Activated B cell treated with CpG ODN at 0.5 μM for 24 hours (primary cell): Measurements from ENCODE around the gene HLA-E. TPM values are rescaled to one million over a fixed set of nuclear protein-coding genes. Genes with fewer than 3 reads are reported as not detected.
"Not testable (repeated sequence)": the region's sequence is repeated elsewhere in the genome, so short reads cannot be mapped to it uniquely, and the experiment has no call there.

Source experiments
- ATAC-seq: fragments of 200-7000 bp; cut with Tn5 transposase; one replicate; pipeline ENCODE4 v1.10.0; 2021; ENCODE audit warnings: low read depth, mild to moderate bottlenecking, moderate library complexity
- CTCF ChIA-PET: fragments of 350-600 bp; sonication (Branson Sonifier 250); formaldehyde crosslinking; loops from one replicate; lab custom pipeline; 2021; ENCODE audit warnings: antibody characterized with exemption; lab: Charles Lee
- POLR2A ChIA-PET: fragments of 350-600 bp; sonication (Branson Sonifier 250); formaldehyde crosslinking; loops from one replicate; lab custom pipeline; 2021; ENCODE audit warnings: antibody characterized with exemption; lab: Charles Lee
- DNase-seq: peaks from one replicate; pipeline ENCODE4 v3.0.0; 2022
- H3K27ac Mint-ChIP-seq: one replicate; pipeline ENCODE4 v1.8.0; 2020; ENCODE audit warnings: mixed read lengths
- H3K27me3 Mint-ChIP-seq: one replicate; pipeline ENCODE4 v1.8.0; 2021; ENCODE audit warnings: mixed read lengths
- H3K36me3 Mint-ChIP-seq: one replicate; pipeline ENCODE4 v1.8.0; 2021; ENCODE audit warnings: low read depth, mixed read lengths
- H3K4me1 Mint-ChIP-seq: one replicate; pipeline ENCODE4 v1.8.0; 2021; ENCODE audit warnings: mixed read lengths
- H3K4me3 Mint-ChIP-seq: one replicate; pipeline ENCODE4 v1.8.0; 2020; ENCODE audit warnings: mild to moderate bottlenecking, mixed read lengths
- H3K9me3 Mint-ChIP-seq: one replicate; pipeline ENCODE4 v1.8.0; 2020; ENCODE audit warnings: mixed read lengths
- CTCF ChIP-seq: fragments of 200-600 bp; IDR thresholded peaks from one replicate; pipeline ENCODE4 v1.8.0; 2022; ENCODE audit warnings: antibody characterized with exemption, mild to moderate bottlenecking
- intact Hi-C: fragments of 100-400 bp; cut with micrococcal nuclease; formaldehyde crosslinking; loops from one replicate; pipeline ENCODE4 v1.15.1; 2024
- total RNA-seq: library from RNA; stranded (reverse); gene quantifications from 2 replicates; pipeline ENCODE4 v1.2.3, GENCODE V29; 2022

The HLA-E gene
- total RNA-seq, 1 donor from 2014 or later: 737 TPM

GRCh38 chr6:30497714-30498113 lies 8.4 kb downstream of the HLA-E start:
- no peak for ATAC-seq
- no peaks in the 10 kb centered on the region for H3K27me3 Mint-ChIP-seq
- peaks cover 74% of the 10 kb centered on the region for H3K4me1 Mint-ChIP-seq
- DNase-seq: no peak
- H3K4me3 Mint-ChIP-seq: no peak overlapping the region
- peak overlapping the region; percentile 81 for H3K27ac Mint-ChIP-seq
- no peak for TF ChIP-seq CTCF
- CTCF ChIA-PET: interaction anchor here (2.9 to 8.1 kb wide), 2 partner anchors 35 to 45 kb away, joined by 21 to 83 read pairs; no protein-coding TSS in a partner anchor
- H3K9me3 Mint-ChIP-seq: no peaks in the 10 kb centered on the region
- POLR2A ChIA-PET: interaction anchor here (0.7 to 11.6 kb wide), 6 partner anchors 9 to 45 kb away, joined by 3 to 460 read pairs (median 79); no protein-coding TSS in a partner anchor
- intact Hi-C loops: no loop called here
- H3K36me3 Mint-ChIP-seq: peaks cover 19% of the 10 kb centered on the region

- Mint-ChIP-seq H3K4me1 (peaks cover 65% of the 10 kb centered on the region), H3K36me3 (peaks cover 10% of the 10 kb centered on the region)
- DNase-seq, intact Hi-C loops, ATAC-seq, H3K9me3 Mint-ChIP-seq, H3K27me3 Mint-ChIP-seq, H3K27ac Mint-ChIP-seq, CTCF ChIA-PET, H3K4me3 Mint-ChIP-seq: not testable (repeated sequence)
- POLR2A ChIA-PET: interaction anchor here (3.8 to 16.0 kb wide), 3 partner anchors 6 to 11 kb away, joined by 27 to 460 read pairs (median 460); partner anchors contain the start of gene HLA-E
These were observed 9.4 kb downstream of the HLA-E start for GRCh38 chr6:30498705-30499104.

GRCh38 chr6:30500421-30501355 lies 11.4 kb downstream of the HLA-E start:
- ChIA-PET CTCF (interaction anchor here (1.1 to 3.2 kb wide), 8 partner anchors 8 to 44 kb away, joined by 3 to 17 read pairs (median 4); no protein-coding TSS in a partner anchor), POLR2A (interaction anchor here (0.6 to 16.0 kb wide), 14 partner anchors 8 to 852 kb away, joined by 3 to 460 read pairs (median 6); partner anchors contain the start of genes HLA-E and MDC1)
- peak overlapping the region; percentile 74 for H3K4me3 Mint-ChIP-seq
- DNase-seq: no peak
- ATAC-seq: peak; percentile 61
- H3K36me3 Mint-ChIP-seq: no peaks in the 10 kb centered on the region
- peak overlapping the region; percentile 79 for H3K27ac Mint-ChIP-seq
- H3K27me3 Mint-ChIP-seq: no peaks in the 10 kb centered on the region
- H3K4me1 Mint-ChIP-seq: peaks cover 49% of the 10 kb centered on the region
- intact Hi-C loops: loop anchor here (1.0 kb wide), 1 partner anchor 8 kb away; no protein-coding TSS in a partner anchor
- H3K9me3 Mint-ChIP-seq: no peaks in the 10 kb centered on the region
- no peak for TF ChIP-seq CTCF

GRCh38 chr6:30507849-30508827 lies 18.8 kb downstream of the HLA-E start:
- intact Hi-C loops: loop anchor here (1.0 kb wide), 4 partner anchors 8 to 18 kb away; no protein-coding TSS in a partner anchor
- Mint-ChIP-seq H3K36me3 (peaks cover 2% of the 10 kb centered on the region), H3K27ac (peak overlapping the region; percentile 90), H3K4me1 (peaks cover 67% of the 10 kb centered on the region), H3K27me3 (no peaks in the 10 kb centered on the region), H3K9me3 (no peaks in the 10 kb centered on the region), H3K4me3 (peak overlapping the region; percentile 75)
- CTCF ChIA-PET: interaction anchor here (0.8 to 3.9 kb wide), 7 partner anchors 8 to 37 kb away, joined by 3 to 22 read pairs (median 8); no protein-coding TSS in a partner anchor
- POLR2A ChIA-PET: interaction anchor here (0.7 to 16.0 kb wide), 11 partner anchors 8 to 294 kb away, joined by 3 to 460 read pairs (median 12); partner anchors contain the start of genes HLA-E and PRR3
- no peak for DNase-seq
- ATAC-seq: peak; percentile 71
- TF ChIP-seq CTCF: no peak
